ENCODE data around the gene SLC8A3. TPM values are rescaled to one million over a fixed set of nuclear protein-coding genes. Genes with fewer than 3 reads are reported as not detected.

Gene SLC8A3
- total and polyA plus RNA-seq, 9 of the 15 experiments (the other 6 are each of a cell fraction or from before 2014, with no cell fraction given) = not detected

DNA sequence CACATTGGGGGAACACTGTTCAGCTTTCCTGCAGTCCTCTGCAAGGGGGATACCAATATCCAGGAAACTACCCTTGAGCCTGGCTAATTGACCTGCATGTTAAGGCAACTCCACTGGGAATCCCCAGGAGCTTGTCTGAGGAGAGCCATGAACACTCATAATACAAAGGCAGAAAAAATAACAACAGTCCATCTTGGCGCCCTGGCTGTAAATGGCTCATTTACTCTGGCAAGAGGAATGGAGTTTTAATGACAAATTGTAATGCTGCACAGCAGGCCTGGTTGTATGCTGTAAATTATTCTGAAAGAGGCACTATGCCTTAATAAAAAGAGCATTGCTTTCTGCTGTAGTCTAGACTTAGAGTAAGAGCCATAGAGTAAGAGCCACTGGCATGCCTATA is 58.3 kb downstream of the SLC8A3 start:
- FAIRE-seq (no peak), ATAC-seq (no peak), DNase-seq (ENCODE audit: extremely low read depth in 1 of 4, low spot score in 3 of 4) (no peak)
- H3K9me3 ChIP-seq (replicated peaks; ENCODE audit: control insufficient read depth, insufficient read depth, low read depth, low read length) = no peaks in the 10 kb centered on the region
- H3K27me3 ChIP-seq (ENCODE audit: control insufficient read depth in 2 of 2, insufficient read depth in 2 of 2, low read length in 2 of 2) = no peaks in the 10 kb centered on the region
- no peak overlapping the region for H3K4me2 ChIP-seq (ENCODE audit: insufficient read depth, low read length)
- 0% methylated on average over 1 of the region's 1 CpG for WGBS (ENCODE audit: insufficient coverage, low coverage, missing lambda C conversion rate)
- H3K9ac ChIP-seq (ENCODE audit: insufficient read depth in 1 of 2, low read depth in 2 of 2, low read length in 2 of 2) = no peak overlapping the region
- H2AFZ ChIP-seq (ENCODE audit: low read depth, low read length) = no peak overlapping the region
- TF ChIP-seq, protein P1, sequence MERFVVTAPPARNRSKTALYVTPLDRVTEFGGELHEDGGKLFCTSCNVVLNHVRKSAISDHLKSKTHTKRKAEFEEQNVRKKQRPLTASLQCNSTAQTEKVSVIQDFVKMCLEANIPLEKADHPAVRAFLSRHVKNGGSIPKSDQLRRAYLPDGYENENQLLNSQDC (CRISPR knock-in tag; IDR thresholded peaks at IDR 0.05) = no peak
- no peak for TF ChIP-seq U2AF2 (optimal IDR thresholded peaks at IDR 0.05; ENCODE audit: low read depth, low read length)
- TF ChIP-seq RBFOX2 (IDR thresholded peaks at IDR 0.05; ENCODE audit: low read depth, low read length) = no peak
- TF ChIP-seq NCOA6 (IDR thresholded peaks at IDR 0.05) = no peak
- TF ChIP-seq, protein P2, sequence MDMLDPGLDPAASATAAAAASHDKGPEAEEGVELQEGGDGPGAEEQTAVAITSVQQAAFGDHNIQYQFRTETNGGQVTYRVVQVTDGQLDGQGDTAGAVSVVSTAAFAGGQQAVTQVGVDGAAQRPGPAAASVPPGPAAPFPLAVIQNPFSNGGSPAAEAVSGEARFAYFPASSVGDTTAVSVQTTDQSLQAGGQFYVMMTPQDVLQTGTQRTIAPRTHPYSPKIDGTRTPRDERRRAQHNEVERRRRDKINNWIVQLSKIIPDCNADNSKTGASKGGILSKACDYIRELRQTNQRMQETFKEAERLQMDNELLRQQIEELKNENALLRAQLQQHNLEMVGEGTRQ (CRISPR knock-in tag; IDR thresholded peaks at IDR 0.05) = no peak
- TF ChIP-seq ZNF133 (CRISPR knock-in tag; IDR thresholded peaks at IDR 0.05) = no peak
- no peak for TF ChIP-seq BRD9 (IDR thresholded peaks at IDR 0.05; ENCODE audit: low read depth, partially characterized antibody)
- TF ChIP-seq POLR3A (IDR thresholded peaks at IDR 0.05; ENCODE audit: borderline replicate concordance, extremely low read depth, insufficient read depth, insufficient read length) = no peak
- TF ChIP-seq, protein P3, sequence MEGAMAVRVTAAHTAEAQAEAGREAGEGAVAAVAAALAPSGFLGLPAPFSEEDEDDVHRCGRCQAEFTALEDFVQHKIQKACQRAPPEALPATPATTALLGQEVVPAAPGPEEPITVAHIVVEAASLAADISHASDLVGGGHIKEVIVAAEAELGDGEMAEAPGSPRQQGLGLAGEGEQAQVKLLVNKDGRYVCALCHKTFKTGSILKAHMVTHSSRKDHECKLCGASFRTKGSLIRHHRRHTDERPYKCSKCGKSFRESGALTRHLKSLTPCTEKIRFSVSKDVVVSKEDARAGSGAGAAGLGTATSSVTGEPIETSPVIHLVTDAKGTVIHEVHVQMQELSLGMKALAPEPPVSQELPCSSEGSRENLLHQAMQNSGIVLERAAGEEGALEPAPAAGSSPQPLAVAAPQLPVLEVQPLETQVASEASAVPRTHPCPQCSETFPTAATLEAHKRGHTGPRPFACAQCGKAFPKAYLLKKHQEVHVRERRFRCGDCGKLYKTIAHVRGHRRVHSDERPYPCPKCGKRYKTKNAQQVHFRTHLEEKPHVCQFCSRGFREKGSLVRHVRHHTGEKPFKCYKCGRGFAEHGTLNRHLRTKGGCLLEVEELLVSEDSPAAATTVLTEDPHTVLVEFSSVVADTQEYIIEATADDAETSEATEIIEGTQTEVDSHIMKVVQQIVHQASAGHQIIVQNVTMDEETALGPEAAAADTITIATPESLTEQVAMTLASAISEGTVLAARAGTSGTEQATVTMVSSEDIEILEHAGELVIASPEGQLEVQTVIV (CRISPR knock-in tag; IDR thresholded peaks at IDR 0.05; ENCODE audit: borderline replicate concordance) = no peak
- TF ChIP-seq, protein P4, sequence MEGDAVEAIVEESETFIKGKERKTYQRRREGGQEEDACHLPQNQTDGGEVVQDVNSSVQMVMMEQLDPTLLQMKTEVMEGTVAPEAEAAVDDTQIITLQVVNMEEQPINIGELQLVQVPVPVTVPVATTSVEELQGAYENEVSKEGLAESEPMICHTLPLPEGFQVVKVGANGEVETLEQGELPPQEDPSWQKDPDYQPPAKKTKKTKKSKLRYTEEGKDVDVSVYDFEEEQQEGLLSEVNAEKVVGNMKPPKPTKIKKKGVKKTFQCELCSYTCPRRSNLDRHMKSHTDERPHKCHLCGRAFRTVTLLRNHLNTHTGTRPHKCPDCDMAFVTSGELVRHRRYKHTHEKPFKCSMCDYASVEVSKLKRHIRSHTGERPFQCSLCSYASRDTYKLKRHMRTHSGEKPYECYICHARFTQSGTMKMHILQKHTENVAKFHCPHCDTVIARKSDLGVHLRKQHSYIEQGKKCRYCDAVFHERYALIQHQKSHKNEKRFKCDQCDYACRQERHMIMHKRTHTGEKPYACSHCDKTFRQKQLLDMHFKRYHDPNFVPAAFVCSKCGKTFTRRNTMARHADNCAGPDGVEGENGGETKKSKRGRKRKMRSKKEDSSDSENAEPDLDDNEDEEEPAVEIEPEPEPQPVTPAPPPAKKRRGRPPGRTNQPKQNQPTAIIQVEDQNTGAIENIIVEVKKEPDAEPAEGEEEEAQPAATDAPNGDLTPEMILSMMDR (IDR thresholded peaks at IDR 0.05 in 2 of 3, conservative IDR thresholded peaks at IDR 0.05 in 1 of 3; ENCODE audit: insufficient read depth in 2 of 3, low read depth in 1 of 3, low read length in 3 of 3) = no peak
- no peak overlapping the region for H3K27ac ChIP-seq (ENCODE audit: extremely low read depth, low read depth, low read length)
- H4K20me1 ChIP-seq (replicated peaks; ENCODE audit: control insufficient read depth, insufficient read depth, low read length) = no peaks in the 10 kb centered on the region
- no TSS peak for BruUV-seq (replicated peaks)
- H3K4me3 ChIP-seq = no peak overlapping the region
- no peaks in the 10 kb centered on the region for H3K36me3 ChIP-seq (ENCODE audit: control insufficient read depth, insufficient read depth, low read length)
- H3K9me1 ChIP-seq (ENCODE audit: control insufficient read depth, insufficient read depth, low read length) = no peaks in the 10 kb centered on the region
- ChIA-PET POLR2A (no interaction called here), CTCF (ENCODE audit: low intra/inter-chr PET ratio) (no interaction called here)
- in situ Hi-C loops (cut with MboI) (no loop called here), intact Hi-C loops (cut with micrococcal nuclease) (no loop called here)
- H3K79me2 ChIP-seq (ENCODE audit: control insufficient read depth, insufficient read depth, low read length) = no peaks in the 10 kb centered on the region
- H3K4me1 ChIP-seq (replicated peaks in 1 of 2; ENCODE audit: control insufficient read depth in 2 of 2, insufficient read depth in 2 of 2, low read length in 2 of 2) = no peaks in the 10 kb centered on the region
